DMS153 treated with DMSO at 0.1 percent for 48 hours (cell line): ENCODE data around the gene SLC45A1.

Source experiments
- DNase-seq: peaks from one replicate; lab custom pipeline; 2025; ENCODE audit not compliant: unreplicated experiment; lab: John Stamatoyannopoulos, UW

The SLC45A1 gene

DNA sequence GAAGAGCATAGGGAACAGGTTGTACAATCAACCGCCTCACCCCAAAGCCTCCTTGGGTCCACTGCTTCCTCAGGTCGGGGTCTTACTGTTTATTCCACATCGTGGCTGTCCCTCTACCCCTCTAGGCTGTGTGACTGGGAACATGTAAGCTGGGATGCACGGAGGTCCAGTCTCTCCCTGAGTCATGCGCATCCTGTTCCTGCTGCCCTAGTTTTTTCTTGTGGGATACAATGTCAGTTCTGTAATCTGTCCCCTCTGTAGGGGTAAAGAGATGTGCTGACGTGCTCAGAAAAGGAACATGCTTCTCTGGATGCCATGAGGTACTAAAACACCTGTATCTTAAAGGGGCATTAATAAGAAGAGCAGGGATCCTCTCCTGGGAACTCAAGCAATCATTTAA is 66.2 kb downstream of the SLC45A1 start:
- no peak for DNase-seq

GRCh38 chr1:8384577-8384976 is 66.7 kb downstream of the SLC45A1 start:
- DNase-seq = no peak

GRCh38 chr1:8386247-8386646 is 68.3 kb downstream of the SLC45A1 start:
- DNase-seq = no peak

DNA sequence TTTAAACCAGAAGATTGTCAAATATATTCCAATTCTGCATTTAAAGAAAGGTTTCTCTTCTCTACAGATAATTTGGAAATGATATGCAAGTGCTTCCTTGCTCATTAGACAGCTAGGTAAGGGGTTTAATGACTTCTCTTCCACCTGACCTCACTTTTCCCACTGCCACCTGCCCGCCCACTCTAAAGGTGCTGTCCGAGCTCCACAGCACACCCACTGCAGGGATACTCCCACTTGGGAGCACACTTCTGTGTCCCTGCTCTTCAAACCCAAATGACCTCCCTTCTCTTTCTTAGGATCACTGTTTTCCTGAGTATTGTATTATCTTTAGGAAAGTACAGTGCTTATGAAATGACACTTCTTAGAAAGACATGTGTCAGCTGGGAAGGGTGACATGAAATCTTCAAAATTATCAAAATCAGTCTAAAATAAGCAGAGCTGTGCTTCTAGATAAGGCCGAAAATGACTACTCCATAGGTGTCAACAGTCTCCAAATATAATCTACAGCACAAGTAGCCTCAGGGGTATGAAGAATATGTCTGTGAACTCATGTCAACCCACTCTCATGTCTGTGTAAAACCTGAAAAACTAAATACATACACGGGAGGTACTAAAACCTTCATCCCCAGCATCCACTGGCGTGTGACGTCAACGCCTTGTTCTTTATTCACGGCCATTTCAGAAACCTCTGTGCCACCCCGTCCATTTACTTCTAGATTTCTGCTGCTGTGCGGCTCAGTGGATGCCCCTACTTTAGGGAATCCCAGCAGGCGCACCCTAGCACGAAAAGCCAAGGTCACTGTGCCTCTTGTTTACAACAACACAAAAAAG is 71.0 kb downstream of the SLC45A1 start:
- DNase-seq = no peak

GRCh38 chr1:8389958-8390535 is 72.1 kb downstream of the SLC45A1 start:
- DNase-seq = no peak

GRCh38 chr1:8390707-8391106 is 72.8 kb downstream of the SLC45A1 start:
- no peak for DNase-seq

DNA sequence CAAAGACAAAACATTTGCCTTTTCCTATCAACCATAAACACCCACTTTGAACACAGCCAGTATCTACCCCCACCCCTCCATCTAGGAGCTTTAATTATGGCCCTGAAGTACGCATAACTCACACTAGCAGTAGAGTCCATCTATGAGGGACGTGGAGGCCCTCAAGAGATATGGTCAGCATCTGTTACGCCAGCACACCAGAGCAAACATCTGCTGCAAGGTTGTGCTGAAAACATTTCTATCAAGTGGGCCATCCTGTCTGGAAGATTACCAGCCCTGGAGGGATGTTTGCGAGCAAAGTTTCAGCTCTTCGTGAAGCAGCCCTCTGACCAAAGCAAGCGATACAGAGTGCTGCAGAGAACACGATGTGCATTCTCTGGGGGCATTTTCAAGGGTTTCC is 74.6 kb downstream of the SLC45A1 start:
- DNase-seq = no peak
